Fibroblast of skin of left quadriceps (primary cell): ENCODE measurements around the gene WDR11.

ENCODE experiments used
- DNase-seq, 2 experiments: peaks; one replicate each; pipeline ENCODE4 v3.0.0-alpha.2; 2013; ENCODE audit warnings: low read depth in 2 of 2

Gene WDR11, protein sequence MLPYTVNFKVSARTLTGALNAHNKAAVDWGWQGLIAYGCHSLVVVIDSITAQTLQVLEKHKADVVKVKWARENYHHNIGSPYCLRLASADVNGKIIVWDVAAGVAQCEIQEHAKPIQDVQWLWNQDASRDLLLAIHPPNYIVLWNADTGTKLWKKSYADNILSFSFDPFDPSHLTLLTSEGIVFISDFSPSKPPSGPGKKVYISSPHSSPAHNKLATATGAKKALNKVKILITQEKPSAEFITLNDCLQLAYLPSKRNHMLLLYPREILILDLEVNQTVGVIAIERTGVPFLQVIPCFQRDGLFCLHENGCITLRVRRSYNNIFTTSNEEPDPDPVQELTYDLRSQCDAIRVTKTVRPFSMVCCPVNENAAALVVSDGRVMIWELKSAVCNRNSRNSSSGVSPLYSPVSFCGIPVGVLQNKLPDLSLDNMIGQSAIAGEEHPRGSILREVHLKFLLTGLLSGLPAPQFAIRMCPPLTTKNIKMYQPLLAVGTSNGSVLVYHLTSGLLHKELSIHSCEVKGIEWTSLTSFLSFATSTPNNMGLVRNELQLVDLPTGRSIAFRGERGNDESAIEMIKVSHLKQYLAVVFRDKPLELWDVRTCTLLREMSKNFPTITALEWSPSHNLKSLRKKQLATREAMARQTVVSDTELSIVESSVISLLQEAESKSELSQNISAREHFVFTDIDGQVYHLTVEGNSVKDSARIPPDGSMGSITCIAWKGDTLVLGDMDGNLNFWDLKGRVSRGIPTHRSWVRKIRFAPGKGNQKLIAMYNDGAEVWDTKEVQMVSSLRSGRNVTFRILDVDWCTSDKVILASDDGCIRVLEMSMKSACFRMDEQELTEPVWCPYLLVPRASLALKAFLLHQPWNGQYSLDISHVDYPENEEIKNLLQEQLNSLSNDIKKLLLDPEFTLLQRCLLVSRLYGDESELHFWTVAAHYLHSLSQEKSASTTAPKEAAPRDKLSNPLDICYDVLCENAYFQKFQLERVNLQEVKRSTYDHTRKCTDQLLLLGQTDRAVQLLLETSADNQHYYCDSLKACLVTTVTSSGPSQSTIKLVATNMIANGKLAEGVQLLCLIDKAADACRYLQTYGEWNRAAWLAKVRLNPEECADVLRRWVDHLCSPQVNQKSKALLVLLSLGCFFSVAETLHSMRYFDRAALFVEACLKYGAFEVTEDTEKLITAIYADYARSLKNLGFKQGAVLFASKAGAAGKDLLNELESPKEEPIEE

DNA sequence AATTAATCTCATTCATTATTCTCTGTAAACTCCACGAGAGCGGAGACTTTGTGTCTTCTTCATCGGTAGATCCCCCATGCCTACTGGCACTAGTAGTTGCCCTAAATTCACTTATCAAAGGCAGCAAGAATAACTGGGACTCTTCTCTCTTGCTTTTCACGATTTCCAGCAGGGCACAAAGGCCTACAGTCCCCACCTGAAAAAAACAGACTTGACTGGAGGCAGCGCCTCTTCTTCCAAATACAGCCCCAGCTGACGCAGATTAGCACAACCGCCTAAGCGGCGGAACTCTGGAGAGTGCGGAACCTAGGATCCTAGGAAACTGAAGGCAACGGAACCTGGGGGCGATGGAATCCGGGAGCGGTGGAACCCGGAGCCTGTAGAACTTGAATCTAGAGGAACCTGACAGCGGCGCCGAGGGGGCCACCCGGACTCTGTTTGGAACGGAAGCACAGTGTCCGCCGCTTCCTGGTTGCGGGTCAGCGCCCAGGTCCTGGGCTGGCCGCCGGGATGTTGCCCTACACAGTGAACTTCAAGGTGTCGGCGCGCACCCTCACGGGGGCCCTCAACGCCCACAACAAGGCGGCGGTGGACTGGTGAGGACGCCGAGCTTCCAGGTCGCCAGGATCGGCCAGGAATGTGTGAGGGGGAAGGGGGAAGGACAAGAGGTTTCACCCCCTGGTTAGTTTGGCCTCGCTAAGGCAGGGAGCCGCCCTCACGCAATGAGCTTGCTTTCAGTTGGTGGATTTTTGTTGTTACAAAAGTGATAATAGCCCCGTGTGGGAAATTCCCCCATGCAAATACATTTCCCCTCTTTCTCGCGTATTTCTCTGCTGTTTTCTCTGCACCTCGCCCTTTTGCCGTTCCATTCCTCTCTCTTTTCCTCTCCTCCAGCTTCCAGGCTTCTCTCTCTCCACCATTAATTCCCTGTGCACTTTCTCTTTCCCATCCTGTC lies at the start of gene WDR11:
Gene WDR11, plus strand, starts transcription at position 452 of the 955 bp plus-strand sequence. Its CDS starts 59 bp downstream, at position 511.
- peak; percentile 82 to 88 for DNase-seq

DNA sequence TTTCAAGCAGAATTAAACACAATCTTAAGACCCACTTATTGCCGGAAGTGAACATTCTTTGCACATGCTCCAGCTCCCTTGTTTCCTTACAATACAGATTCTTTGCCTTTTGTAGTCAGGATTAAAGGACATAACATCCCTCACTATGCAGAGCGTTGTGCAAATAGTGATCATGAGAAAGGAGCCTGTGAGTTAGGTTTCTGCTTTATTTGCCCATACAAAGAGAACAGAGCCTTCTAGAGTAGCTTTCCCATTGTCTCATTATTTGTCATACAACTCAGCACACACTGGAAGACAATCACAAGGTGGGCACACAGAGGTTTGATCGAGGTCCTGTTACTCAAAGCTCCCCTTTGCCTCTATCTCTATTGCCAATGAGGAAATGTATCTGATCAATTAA lies 48.2 kb upstream of the WDR11 start:
- no peak for DNase-seq

DNA sequence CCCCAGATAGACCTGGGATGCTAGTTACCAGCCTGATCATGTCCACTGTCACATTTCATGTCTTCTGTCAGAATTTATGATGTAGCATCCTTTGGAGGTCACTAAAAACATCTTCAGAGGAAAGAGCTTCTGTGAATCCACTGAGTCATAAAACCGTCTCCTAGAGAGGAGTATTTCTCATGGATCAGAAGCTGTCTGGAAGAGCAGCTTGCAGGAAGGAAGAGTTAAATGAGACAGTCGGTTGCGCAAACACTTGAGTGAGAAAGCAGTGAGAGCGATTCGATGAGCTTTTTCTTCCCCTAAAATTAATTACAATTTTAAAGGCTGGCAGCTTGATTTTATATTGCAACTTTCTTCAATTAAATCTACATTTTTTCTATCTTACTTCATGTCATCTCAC lies 47.2 kb upstream of the WDR11 start:
- no peak for DNase-seq

DNA sequence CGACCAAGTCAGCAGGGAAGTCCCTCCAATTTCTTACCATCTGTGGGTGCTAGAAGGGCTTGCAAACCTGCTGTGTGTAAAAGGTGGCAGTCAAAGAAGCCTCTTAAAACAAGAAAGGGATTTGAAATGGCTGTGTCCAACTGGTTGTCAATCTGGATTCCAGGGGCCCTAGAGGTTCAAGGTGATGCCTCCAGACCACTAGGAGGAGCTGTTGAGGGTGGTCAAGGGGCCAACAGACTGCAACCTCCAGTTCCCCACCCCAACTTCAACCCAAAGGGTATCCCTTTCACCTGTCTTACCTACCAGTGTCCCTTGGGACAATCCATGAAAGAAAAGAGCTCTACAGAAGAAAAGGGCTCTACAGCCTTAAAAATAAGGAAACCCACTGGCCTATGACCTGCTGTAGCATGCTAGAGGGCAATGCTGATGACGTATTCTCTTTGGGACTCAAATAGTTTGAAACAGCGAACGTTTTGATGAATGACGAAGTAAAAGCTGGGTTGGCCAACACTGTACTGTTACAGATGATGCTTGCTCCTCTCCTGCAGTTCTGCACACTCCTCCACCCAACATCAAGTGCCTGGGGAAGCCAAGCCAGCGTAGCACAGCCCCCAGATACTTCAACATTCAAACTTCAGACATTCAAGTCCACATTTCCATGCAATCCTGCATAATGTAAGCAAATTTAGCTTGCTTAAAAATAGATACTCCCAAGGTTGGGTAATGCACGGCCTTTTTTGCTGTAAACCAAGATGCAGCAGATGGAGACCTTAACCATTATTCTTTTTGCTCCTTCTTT lies 45.9 kb upstream of the WDR11 start:
- no peak for DNase-seq

DNA sequence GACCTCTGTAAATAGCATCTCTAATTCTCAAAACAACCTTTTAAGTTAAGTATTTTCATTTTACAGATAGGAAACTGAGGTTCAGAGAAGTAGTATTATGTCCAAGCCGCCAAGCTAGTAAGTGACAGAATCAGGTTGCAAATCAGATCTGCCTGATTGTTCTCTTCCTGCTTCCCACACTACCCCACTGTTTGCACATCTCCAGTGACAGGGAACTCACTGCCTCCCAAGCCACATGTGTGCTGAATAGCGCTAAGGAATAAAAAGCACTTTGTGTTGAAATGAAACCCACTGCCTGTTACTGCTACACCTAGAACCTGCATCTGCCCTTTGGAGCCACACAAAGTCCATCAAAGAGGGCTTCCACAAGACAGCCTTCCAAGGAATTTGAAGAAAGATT lies 45.1 kb upstream of the WDR11 start:
- no peak for DNase-seq

DNA sequence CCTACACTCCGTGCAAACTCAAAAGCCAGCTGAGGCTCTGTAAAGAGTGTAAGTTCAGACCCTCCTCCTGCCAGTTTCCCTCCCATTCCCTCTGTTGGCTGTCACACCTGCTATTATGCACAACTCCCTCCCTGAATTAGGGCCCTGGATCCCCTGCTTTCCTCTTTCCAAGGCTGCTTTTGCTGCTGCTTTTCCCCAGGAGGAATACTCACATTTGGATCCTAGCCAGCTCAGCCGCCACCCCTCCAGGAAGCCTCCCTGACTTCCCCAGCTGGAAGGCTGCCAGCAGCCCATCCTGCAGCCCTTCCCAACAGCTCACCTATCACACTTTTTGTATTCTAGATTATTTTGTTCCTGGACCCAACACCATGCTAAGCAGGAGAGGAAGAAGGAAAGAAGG lies 40.9 kb upstream of the WDR11 start:
- no peak for DNase-seq

DNA sequence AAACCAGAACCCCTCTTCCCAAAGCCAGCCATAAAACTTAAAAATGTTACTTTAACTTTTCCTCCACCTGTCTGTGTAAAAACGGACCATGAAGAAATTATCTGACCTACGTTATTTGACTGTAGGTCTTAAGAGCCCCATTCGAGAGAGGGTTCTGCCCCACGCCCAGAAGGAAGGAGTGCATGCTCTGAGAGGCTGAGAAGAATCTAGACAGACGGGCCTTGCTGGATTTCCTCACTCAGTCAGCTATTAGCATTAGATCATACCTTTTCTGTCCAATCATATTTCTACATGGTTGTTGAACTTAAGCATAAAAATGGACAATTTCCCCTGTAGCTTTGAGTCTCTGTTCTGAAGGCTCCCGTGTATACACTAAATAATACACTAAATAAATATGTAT lies 38.1 kb upstream of the WDR11 start:
- DNase-seq = no peak

DNA sequence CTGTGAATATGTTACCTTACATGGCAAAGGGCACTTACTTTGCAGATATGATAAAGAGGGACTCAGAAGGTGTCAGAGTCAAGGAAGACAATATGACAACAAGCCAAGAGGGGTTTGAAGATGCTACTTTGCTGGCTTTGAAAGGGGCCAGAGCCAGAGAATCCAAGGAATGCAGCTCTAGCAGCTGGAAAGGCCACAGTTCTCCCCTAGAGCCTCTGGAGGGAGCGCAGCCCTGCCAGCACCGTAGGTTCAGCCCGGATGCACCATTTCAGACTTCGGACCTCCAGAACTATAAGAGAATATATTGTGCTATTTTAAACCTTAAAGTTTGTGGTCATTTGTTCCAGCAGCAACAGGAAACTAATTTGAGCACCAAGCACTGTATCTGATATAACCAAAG lies 32.9 kb upstream of the WDR11 start:
- DNase-seq = no peak

DNA sequence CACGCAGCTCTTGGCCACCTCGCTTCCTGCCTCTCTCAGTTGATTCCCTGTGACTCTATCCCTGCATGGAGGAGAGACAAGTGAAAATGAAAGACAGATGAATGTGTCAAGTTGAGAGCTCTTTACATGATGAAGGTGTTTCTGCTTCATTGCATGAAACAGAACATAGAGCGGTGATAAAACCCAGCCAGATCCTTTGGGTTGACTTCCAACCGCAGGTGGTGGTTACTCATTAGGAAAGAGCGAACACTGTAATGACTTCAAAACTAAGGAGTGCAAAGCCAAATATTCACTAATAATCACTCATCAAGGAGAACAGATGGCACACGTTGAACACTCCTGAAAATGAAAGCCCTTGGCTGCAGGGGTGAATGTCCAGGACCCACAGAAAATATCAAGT lies 31.8 kb upstream of the WDR11 start:
- DNase-seq = no peak

DNA sequence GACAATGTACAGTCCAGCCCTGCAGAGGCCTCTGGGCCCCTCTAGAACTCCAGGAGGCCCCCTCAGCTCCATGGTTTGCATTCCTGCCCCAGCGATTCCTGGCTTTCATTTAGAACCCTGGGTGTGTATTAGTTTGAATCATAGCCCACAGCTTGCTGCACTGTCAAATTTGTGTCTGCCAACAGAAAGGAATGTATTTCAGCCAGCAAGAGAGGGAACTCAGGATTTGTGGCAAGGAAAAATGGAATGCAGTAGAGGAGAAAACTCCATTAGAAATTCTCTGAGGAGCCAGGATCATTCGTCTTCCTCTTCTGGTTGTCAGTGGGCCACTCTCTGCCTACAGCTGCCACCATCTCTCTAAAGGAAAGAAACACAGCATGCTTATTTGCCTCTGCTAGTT lies 27.9 kb upstream of the WDR11 start:
- no peak for DNase-seq

DNA sequence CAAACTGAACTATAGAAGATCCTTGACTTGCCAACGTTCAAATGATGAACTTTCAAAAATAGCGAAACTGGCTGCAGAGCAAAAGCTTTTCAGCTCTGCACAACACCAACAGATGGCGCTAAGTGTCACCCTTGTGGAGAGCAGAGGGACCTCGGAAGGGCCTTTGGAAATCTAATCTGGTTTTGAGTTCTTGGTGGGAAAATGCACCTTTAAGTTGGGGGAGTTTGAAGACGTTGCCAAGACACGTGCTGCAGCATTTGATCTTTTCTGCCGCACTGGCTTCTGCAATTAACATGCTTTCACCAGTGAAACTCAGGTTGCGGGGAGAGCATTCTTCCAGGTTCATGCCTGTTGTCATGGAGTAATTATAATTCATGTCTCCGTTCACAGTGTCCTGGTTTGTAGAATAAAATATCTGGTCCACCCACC lies 26.3 kb upstream of the WDR11 start:
- DNase-seq = no peak

DNA sequence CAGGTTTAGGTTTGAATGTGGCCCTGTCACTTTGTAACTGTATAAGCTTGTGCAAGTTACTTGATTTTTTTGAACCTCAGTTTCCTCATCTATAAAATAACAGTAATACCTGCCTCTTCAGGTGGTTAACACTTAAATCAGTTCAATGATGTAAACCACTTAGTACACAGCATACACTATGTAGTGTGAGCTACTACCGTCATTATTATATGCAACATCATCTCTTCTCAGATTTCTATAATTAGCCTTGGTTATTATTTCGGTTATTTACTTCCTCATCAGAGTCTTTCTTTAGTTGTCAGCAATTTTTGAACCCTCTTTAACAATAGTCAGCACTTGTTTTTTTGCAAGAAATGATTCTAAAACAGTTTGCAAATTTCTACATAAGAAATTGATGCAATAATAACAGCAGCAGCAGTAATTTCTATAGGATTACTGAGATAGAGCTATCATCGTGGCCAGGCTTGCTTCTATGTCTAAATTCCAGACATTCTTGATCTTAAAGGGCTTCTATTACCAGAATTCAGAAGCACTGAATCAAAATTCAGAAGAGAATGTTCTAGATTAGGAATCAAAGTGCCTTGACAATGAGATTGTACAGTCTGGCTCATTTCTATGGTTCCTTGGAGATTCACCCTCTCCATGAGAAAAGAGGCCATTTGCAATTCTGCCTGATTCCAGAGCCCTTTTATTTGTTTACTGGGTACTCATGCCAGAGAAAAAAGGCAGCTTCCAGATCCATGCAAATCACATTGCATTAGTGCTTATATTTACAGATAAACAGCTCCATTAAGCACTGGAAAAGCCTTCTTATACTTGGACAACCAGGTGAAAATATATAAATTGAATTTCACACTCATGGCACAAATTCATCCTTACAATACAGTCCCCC lies 25.0 kb upstream of the WDR11 start:
- DNase-seq = no peak

DNA sequence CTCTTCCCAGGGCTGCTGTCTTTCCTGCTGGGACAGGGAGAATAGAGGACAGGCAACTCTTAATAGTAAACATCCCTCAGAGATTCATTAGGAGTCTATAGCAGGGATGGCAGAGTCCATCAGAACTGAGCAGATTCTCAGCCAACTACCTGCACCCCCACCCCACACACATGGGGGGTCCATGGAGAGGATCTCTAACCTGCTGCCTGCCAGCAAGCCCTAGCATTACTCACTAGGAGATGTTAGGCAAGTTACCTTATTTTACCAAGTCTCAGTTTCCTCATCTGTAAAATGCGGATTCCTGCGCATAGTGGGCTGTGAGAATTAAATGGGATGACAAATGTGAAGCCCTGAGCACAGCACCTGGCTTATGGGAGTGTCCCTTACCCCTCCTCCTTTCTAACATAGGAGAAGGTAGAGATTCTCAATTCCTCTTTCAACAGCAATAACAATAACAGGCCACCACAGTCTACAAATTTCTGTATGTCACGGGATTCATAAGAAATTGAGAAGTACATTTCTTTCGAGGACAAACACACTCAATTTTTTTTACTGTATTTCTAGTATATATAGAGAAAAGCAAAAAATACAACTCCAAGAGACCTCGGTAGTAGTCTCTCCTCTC lies 23.8 kb upstream of the WDR11 start:
- no peak for DNase-seq

DNA sequence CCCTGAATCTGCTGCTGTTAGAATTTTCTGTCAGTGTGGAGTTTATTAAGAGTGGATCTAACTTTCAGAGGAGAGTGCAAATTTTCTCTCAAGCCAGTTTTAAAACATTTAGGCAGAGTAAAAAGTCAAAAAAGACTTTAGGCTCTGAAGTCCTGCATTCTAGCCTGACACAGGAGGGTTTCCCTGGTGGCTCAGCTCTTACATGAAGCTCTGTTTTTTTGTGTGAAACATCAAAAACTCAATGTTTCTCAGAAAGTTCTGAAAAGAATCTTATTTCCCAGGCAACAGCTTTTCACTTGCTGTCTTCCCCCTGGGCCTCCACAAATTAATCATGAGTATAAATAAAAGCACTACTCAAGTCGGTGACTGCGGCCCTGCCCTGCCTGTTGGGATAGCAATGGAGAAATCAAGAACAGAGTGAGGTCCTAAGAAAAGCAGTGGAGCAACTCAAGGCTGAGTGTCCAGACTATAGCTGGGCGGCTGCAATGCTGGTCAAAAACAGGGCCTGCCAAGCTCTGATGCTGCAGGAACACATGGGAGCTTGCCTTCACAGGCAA lies 22.3 kb upstream of the WDR11 start:
- DNase-seq = no peak

DNA sequence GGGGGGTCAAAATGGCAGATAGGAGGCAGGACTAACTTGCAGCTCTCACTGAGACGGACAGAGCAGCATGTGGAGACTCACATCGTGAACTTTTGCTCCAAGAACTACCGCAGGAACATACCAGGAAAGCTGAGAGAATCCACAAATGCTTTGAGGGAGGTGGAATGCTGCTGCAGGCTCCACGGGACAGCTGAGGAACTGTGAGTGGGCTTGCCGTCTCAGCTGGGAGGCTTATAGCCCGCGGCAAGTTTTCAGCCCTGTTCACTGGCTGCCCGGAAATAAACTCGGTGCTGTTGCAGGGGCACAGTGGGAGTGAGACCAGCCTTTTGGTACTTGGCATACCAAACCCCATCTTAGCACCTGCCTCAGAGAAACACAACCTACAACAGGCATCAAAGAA lies 19.1 kb upstream of the WDR11 start:
- DNase-seq = no peak

DNA sequence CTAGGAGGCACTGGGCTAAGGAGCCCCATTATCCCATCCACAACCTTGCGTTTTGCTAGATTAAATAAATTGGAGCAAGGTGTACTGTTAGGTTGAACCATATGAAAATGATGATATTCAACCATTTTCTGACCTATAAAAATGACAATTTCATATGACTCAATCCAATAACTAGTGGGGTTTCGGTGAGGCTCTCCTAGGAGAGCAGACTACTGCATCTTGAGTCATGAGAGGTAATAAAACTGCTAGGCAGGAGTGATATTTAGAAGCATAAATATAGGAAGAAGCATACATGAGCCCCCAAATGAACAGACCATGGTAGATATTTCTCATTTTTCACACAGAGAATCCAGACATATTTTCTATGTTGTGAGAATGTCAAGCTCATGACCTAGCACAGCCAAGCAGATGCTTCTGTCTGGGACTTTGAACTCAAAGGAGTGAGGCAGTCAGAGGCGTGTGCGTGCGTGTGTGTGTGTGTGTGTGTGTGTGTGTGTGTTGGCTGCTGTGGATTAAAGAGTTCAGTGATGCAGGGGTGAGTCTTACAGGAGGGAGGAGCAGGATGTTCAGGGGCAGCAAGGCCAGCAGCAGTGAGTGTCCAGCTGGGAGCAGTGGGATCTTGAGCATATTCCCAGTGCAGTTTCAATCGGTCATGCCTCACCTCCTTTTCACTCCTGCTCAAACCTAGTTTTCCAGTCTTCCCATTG lies 17.8 kb upstream of the WDR11 start:
- no peak for DNase-seq

DNA sequence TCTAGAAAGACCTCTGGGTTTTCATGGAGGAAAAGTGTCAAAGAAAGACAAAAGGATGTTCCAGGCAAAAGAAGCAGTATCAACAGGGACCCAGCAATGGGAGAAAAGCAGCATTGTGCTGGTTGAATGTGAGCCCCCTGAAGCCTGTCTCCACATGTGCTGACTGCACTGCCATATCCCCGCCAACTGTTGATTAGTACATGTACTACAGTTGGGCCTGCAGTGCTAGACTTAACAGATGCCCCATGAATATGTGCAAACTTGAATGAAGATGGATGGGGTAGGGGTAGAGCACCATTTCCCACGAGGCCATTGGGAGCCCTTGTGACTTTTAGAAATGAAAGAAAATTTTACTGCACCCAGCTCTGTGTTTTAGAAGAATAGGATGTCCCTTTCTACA lies 15.6 kb upstream of the WDR11 start:
- no peak for DNase-seq

DNA sequence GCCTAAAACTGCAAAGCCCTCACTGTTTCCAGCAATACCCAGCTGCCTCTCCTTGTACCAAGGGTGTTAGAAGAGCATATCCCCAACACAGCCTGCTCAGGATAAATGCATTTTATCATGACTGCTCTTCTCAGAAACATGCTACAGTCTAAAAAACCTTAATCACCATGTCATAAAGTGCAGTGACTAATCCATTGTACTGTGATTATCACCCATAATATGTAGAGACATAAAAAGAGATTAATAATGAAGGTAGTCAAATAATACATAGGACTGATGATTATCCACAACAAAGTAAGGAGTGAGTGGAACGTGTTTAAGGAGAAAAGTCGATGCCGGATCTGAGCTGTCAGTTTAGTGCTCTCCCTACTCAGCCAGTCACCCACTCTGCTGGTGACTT lies 12.2 kb upstream of the WDR11 start:
- DNase-seq = no peak
